ENCODE measurements around the gene KRT222.

DNA sequence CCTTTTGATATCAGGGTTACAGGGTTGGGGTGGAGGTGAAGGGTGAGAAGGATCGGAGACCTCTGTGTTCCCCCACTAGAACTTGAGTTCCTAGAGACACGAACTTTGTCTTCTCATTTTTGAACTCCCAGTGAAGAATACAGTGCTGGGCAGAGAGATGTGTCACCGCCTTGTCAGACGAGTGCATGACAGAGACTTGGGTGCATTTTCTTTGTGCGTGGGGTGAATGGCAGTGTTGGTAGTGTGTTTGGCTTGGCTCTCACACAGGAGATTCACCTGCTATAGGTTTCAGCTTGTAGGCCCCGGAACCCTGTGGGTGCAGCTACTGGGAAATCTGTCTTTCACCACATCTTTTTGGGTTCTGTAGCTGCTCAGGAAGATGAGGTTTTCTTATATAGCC lies 59.7 kb downstream of the KRT222 start:
- TF ChIP-seq, protein P1, sequence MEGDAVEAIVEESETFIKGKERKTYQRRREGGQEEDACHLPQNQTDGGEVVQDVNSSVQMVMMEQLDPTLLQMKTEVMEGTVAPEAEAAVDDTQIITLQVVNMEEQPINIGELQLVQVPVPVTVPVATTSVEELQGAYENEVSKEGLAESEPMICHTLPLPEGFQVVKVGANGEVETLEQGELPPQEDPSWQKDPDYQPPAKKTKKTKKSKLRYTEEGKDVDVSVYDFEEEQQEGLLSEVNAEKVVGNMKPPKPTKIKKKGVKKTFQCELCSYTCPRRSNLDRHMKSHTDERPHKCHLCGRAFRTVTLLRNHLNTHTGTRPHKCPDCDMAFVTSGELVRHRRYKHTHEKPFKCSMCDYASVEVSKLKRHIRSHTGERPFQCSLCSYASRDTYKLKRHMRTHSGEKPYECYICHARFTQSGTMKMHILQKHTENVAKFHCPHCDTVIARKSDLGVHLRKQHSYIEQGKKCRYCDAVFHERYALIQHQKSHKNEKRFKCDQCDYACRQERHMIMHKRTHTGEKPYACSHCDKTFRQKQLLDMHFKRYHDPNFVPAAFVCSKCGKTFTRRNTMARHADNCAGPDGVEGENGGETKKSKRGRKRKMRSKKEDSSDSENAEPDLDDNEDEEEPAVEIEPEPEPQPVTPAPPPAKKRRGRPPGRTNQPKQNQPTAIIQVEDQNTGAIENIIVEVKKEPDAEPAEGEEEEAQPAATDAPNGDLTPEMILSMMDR (IDR thresholded peaks at IDR 0.05 in 4 of 5, conservative IDR thresholded peaks at IDR 0.05 in 1 of 5), result no peak
- TF ChIP-seq POLR2A (IDR thresholded peaks at IDR 0.05), result no peak
